ENCODE measurements around the gene KCNJ16.

Gene KCNJ16

DNA sequence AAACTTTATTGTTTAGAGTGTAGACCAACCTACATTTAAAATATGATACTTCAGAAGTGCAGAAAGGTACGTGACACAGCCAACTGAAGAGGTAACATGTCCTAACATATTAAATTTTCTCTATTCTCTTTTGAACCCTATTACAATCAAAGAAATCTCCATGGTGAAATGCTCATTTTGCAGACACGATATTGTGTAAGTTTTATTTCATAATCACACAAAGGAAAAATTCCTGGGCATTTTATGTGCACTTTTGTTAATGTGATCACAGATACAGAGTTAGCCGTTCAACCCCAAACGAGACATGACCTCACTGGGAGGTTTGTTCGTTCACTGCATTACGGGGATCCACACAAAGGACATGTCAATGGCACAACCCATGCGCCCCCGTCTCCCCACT lies 21.8 kb downstream of the KCNJ16 start:
- H3K9ac ChIP-seq (ENCODE audit: low read length in 2 of 2) = no peak overlapping the region
- H3K27me3 ChIP-seq (ENCODE audit: control insufficient read depth in 1 of 2, insufficient read depth in 2 of 2, low read length in 2 of 2) = no peaks in the 10 kb centered on the region
- H3K4me3 ChIP-seq (ENCODE audit: low read length in 2 of 2) = no peak overlapping the region
- no peak overlapping the region for H3K27ac ChIP-seq (ENCODE audit: low read length)
- no peaks in the 10 kb centered on the region for H3K36me3 ChIP-seq (ENCODE audit: control insufficient read depth in 2 of 2, insufficient read depth in 2 of 2, low read length in 2 of 2)
- no peaks in the 10 kb centered on the region for H3K4me1 ChIP-seq (ENCODE audit: control insufficient read depth, insufficient read depth, low read length)
- H3K9me3 ChIP-seq (ENCODE audit: control insufficient read depth in 2 of 2, low read length in 2 of 2) = no peaks in the 10 kb centered on the region

DNA sequence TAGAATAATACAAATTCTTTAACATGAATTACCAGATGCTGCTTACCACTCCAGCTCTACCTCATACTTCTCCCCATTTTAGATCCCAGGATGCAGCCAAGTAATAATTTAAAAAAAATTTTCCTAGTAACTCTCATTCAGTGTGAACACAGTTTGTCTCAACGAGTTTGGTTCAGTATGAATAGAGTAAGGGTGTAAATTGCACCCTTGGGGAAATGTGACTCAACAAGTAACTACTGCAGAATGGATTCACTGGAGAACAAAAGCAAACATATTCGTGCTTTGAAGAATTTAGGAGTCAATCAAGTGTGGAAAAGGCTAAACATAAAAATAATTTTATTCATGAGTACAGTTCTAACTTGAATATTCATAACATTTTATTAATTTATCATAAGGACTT lies 23.0 kb downstream of the KCNJ16 start:
- no peaks in the 10 kb centered on the region for H3K27me3 ChIP-seq (ENCODE audit: control insufficient read depth in 1 of 2, insufficient read depth in 2 of 2, low read length in 2 of 2)
- no peaks in the 10 kb centered on the region for H3K36me3 ChIP-seq (ENCODE audit: control insufficient read depth in 2 of 2, insufficient read depth in 2 of 2, low read length in 2 of 2)
- no peaks in the 10 kb centered on the region for H3K9me3 ChIP-seq (ENCODE audit: control insufficient read depth in 2 of 2, low read length in 2 of 2)
- no peak overlapping the region for H3K27ac ChIP-seq (ENCODE audit: low read length)
- no peaks in the 10 kb centered on the region for H3K4me1 ChIP-seq (ENCODE audit: control insufficient read depth, insufficient read depth, low read length)
- no peak overlapping the region for H3K9ac ChIP-seq (ENCODE audit: low read length in 2 of 2)
- no peak overlapping the region for H3K4me3 ChIP-seq (ENCODE audit: low read length in 2 of 2)

DNA sequence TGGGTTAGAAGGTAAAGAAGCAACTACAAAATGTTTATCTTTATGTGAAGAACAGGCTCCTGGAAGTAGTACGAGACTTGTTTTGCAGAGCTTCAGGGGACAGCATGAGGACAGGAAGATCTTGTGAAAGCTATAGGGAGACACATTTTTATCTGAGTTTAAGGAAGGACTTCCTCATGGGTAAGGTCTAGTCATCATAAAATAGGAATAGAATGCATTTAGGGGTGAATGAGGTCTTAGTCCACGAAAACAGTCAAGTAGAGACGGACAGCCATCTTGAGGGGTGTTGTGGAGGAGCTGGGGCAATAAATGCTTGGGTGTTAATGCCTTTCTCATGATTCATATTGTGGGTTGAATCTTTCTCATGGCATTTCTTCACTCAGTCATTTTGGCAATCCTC lies 24.3 kb downstream of the KCNJ16 start:
- Histone ChIP-seq H3K27me3 (ENCODE audit: control insufficient read depth in 1 of 2, insufficient read depth in 2 of 2, low read length in 2 of 2) (no peaks in the 10 kb centered on the region), H3K4me1 (ENCODE audit: control insufficient read depth, insufficient read depth, low read length) (no peaks in the 10 kb centered on the region), H3K4me3 (ENCODE audit: low read length in 2 of 2) (no peak overlapping the region), H3K27ac (ENCODE audit: low read length) (no peak overlapping the region), H3K9me3 (ENCODE audit: control insufficient read depth in 2 of 2, low read length in 2 of 2) (no peaks in the 10 kb centered on the region), H3K36me3 (ENCODE audit: control insufficient read depth in 2 of 2, insufficient read depth in 2 of 2, low read length in 2 of 2) (no peaks in the 10 kb centered on the region), H3K9ac (ENCODE audit: low read length in 2 of 2) (no peak overlapping the region)

DNA sequence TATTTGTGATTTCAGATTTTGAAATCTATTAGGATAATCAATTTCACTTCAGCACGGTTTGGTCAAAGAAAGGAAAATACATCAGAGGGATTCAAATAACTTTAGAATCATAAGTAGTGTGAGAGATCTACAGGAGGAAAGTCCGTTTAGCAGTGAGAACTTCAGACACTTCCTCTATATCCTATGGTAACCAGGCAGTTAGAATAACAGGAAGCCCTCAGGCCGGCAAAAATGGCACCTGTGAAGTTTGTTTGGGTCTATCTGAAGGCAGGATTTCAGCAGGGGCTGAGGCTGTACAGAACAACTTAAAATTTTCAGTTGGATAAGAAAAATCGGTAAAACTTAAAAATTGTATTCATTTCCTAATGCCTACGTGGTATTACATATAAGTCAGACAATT lies 24.9 kb downstream of the KCNJ16 start:
- Histone ChIP-seq H3K27me3 (ENCODE audit: control insufficient read depth in 1 of 2, insufficient read depth in 2 of 2, low read length in 2 of 2) (no peaks in the 10 kb centered on the region), H3K36me3 (ENCODE audit: control insufficient read depth in 2 of 2, insufficient read depth in 2 of 2, low read length in 2 of 2) (no peaks in the 10 kb centered on the region), H3K9me3 (ENCODE audit: control insufficient read depth in 2 of 2, low read length in 2 of 2) (no peaks in the 10 kb centered on the region), H3K4me1 (ENCODE audit: control insufficient read depth, insufficient read depth, low read length) (no peaks in the 10 kb centered on the region), H3K27ac (ENCODE audit: low read length) (no peak overlapping the region), H3K4me3 (ENCODE audit: low read length in 2 of 2) (no peak overlapping the region), H3K9ac (ENCODE audit: low read length in 2 of 2) (no peak overlapping the region)

DNA sequence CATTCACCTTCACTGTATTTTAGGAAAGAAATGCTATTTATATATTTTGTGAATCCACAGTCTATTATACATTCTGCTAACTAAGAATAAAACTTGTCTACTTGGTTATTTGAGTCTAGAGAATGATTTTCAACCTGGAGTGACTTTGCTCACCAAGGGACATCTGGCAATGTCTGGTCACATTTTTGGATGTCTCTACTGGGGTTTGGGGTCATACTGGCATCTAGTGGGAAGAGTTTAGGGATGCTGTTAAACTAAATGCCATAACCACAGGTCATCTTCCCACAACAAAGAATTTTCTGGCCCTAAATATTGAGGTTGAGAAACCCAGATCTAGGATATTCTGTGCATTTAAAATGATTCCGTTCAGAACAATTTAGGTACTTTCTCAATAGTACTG lies 26.0 kb downstream of the KCNJ16 start:
- H3K27me3 ChIP-seq (ENCODE audit: control insufficient read depth in 1 of 2, insufficient read depth in 2 of 2, low read length in 2 of 2) = no peaks in the 10 kb centered on the region
- no peak overlapping the region for H3K4me3 ChIP-seq (ENCODE audit: low read length in 2 of 2)
- no peaks in the 10 kb centered on the region for H3K9me3 ChIP-seq (ENCODE audit: control insufficient read depth in 2 of 2, low read length in 2 of 2)
- no peaks in the 10 kb centered on the region for H3K36me3 ChIP-seq (ENCODE audit: control insufficient read depth in 2 of 2, insufficient read depth in 2 of 2, low read length in 2 of 2)
- no peaks in the 10 kb centered on the region for H3K4me1 ChIP-seq (ENCODE audit: control insufficient read depth, insufficient read depth, low read length)
- H3K27ac ChIP-seq (ENCODE audit: low read length) = no peak overlapping the region
- no peak overlapping the region for H3K9ac ChIP-seq (ENCODE audit: low read length in 2 of 2)

DNA sequence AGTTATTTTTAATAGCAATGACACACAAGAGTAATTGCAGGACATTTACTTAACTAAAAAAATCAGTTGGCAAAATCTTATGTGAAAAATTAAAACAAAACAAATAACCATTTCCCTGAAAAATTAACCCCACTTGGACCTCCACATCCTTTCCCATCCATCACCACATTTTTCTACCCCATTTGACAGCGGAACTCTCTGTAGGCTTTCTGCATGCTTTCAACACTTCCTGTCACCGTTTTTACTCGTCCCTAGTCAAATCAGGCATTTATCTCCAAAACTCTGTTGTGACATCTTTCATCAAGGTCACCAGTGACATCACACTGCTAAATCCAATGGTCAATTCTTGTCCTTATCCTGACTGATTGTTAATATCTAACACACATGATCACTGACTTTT lies 27.5 kb downstream of the KCNJ16 start:
- H3K4me3 ChIP-seq (ENCODE audit: low read length in 2 of 2) = no peak overlapping the region
- H3K36me3 ChIP-seq (ENCODE audit: control insufficient read depth in 2 of 2, insufficient read depth in 2 of 2, low read length in 2 of 2) = no peaks in the 10 kb centered on the region
- H3K27ac ChIP-seq (ENCODE audit: low read length) = no peak overlapping the region
- H3K27me3 ChIP-seq (ENCODE audit: control insufficient read depth in 1 of 2, insufficient read depth in 2 of 2, low read length in 2 of 2) = no peaks in the 10 kb centered on the region
- no peak overlapping the region for H3K9ac ChIP-seq (ENCODE audit: low read length in 2 of 2)
- no peaks in the 10 kb centered on the region for H3K4me1 ChIP-seq (ENCODE audit: control insufficient read depth, insufficient read depth, low read length)
- H3K9me3 ChIP-seq (ENCODE audit: control insufficient read depth in 2 of 2, low read length in 2 of 2) = no peaks in the 10 kb centered on the region

- H3K27me3 ChIP-seq (ENCODE audit: control insufficient read depth in 1 of 2, insufficient read depth in 2 of 2, low read length in 2 of 2) = no peaks in the 10 kb centered on the region
- H3K4me1 ChIP-seq (ENCODE audit: control insufficient read depth, insufficient read depth, low read length) = no peaks in the 10 kb centered on the region
- no peak overlapping the region for H3K27ac ChIP-seq (ENCODE audit: low read length)
- H3K9me3 ChIP-seq (ENCODE audit: control insufficient read depth in 2 of 2, low read length in 2 of 2) = no peaks in the 10 kb centered on the region
- no peak overlapping the region for H3K9ac ChIP-seq (ENCODE audit: low read length in 2 of 2)
- no peaks in the 10 kb centered on the region for H3K36me3 ChIP-seq (ENCODE audit: control insufficient read depth in 2 of 2, insufficient read depth in 2 of 2, low read length in 2 of 2)
- no peak overlapping the region for H3K4me3 ChIP-seq (ENCODE audit: low read length in 2 of 2)
These were observed 29.9 kb downstream of the KCNJ16 start for GRCh38 chr17:70104791-70105523.

DNA sequence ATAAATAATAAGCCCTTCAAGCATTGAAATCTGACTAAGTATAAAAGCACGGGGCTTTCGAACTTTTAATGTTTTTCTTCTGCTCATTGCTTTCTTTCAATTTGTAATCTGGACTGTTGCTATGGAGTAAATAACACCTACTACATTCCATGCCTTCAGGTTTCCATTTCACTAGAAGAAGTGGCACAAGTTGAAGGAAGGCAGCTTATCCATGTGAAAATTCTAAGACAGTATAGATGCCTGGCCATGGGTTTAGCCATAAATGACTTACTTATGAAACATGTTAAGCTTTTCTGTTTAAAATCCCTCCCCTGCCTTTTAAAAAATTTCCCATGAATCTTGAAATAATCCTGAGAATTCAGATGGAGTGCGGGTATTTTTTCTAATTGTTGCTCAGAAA lies 30.6 kb downstream of the KCNJ16 start:
- no peaks in the 10 kb centered on the region for H3K27me3 ChIP-seq (ENCODE audit: control insufficient read depth in 1 of 2, insufficient read depth in 2 of 2, low read length in 2 of 2)
- no peak overlapping the region for H3K9ac ChIP-seq (ENCODE audit: low read length in 2 of 2)
- no peaks in the 10 kb centered on the region for H3K36me3 ChIP-seq (ENCODE audit: control insufficient read depth in 2 of 2, insufficient read depth in 2 of 2, low read length in 2 of 2)
- H3K4me3 ChIP-seq (ENCODE audit: low read length in 2 of 2) = no peak overlapping the region
- H3K9me3 ChIP-seq (ENCODE audit: control insufficient read depth in 2 of 2, low read length in 2 of 2) = no peaks in the 10 kb centered on the region
- no peaks in the 10 kb centered on the region for H3K4me1 ChIP-seq (ENCODE audit: control insufficient read depth, insufficient read depth, low read length)
- no peak overlapping the region for H3K27ac ChIP-seq (ENCODE audit: low read length)

GRCh38 chr17:70106551-70106950 lies 31.5 kb downstream of the KCNJ16 start:
- Histone ChIP-seq H3K36me3 (ENCODE audit: control insufficient read depth in 2 of 2, insufficient read depth in 2 of 2, low read length in 2 of 2) (no peaks in the 10 kb centered on the region), H3K4me1 (ENCODE audit: control insufficient read depth, insufficient read depth, low read length) (no peaks in the 10 kb centered on the region), H3K27me3 (ENCODE audit: control insufficient read depth in 1 of 2, insufficient read depth in 2 of 2, low read length in 2 of 2) (no peaks in the 10 kb centered on the region), H3K4me3 (ENCODE audit: low read length in 2 of 2) (no peak overlapping the region), H3K9ac (ENCODE audit: low read length in 2 of 2) (no peak overlapping the region), H3K9me3 (ENCODE audit: control insufficient read depth in 2 of 2, low read length in 2 of 2) (no peaks in the 10 kb centered on the region), H3K27ac (ENCODE audit: low read length) (no peak overlapping the region)

DNA sequence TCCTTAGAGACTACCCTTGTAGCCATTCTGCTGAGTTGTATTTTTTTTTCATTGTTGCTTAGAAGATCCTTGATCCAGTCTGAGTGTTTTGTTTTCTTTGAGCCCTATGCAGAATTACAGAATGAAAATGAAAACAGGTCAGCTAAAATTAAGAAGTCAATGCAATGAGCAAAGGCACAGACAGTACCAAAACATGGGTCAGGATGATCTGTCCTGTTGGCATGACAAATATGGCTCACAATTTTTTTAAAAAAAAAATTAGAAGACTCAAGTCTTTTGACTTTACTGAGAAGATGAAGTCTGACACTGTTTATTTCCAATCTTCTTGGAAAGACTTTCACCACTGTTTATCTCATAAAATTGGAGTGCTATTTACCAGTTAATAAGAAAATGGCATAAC lies 32.4 kb downstream of the KCNJ16 start:
- Histone ChIP-seq H3K4me1 (ENCODE audit: control insufficient read depth, insufficient read depth, low read length) (no peaks in the 10 kb centered on the region), H3K4me3 (ENCODE audit: low read length in 2 of 2) (no peak overlapping the region), H3K9ac (ENCODE audit: low read length in 2 of 2) (no peak overlapping the region), H3K27ac (ENCODE audit: low read length) (no peak overlapping the region), H3K9me3 (ENCODE audit: control insufficient read depth in 2 of 2, low read length in 2 of 2) (no peaks in the 10 kb centered on the region), H3K27me3 (ENCODE audit: control insufficient read depth in 1 of 2, insufficient read depth in 2 of 2, low read length in 2 of 2) (no peaks in the 10 kb centered on the region), H3K36me3 (ENCODE audit: control insufficient read depth in 2 of 2, insufficient read depth in 2 of 2, low read length in 2 of 2) (no peaks in the 10 kb centered on the region)

- H3K4me1 ChIP-seq (ENCODE audit: control insufficient read depth, insufficient read depth, low read length) = no peaks in the 10 kb centered on the region
- H3K36me3 ChIP-seq (ENCODE audit: control insufficient read depth in 2 of 2, insufficient read depth in 2 of 2, low read length in 2 of 2) = no peaks in the 10 kb centered on the region
- H3K9me3 ChIP-seq (ENCODE audit: control insufficient read depth in 2 of 2, low read length in 2 of 2) = no peaks in the 10 kb centered on the region
- H3K27me3 ChIP-seq (ENCODE audit: control insufficient read depth in 1 of 2, insufficient read depth in 2 of 2, low read length in 2 of 2) = no peaks in the 10 kb centered on the region
- H3K9ac ChIP-seq (ENCODE audit: low read length in 2 of 2) = no peak overlapping the region
- H3K27ac ChIP-seq (ENCODE audit: low read length) = no peak overlapping the region
- no peak overlapping the region for H3K4me3 ChIP-seq (ENCODE audit: low read length in 2 of 2)
These were observed 33.0 kb downstream of the KCNJ16 start for GRCh38 chr17:70107904-70108565.
